H9 (cell line): Measurements from ENCODE around the gene AGBL4. TPM values are rescaled to one million over a fixed set of nuclear protein-coding genes. Genes with fewer than 3 reads are reported as not detected.

Source experiments
- DNase-seq: peaks from one replicate; pipeline ENCODE4 v3.0.0-alpha.2; 2017
- H2AFZ ChIP-seq: one replicate; pipeline ENCODE4 v1.6.1; 2013; ENCODE audit warnings: mild to moderate bottlenecking, low read length, control low read depth, moderate library complexity
- H2AK5ac ChIP-seq: 2 replicates; pipeline ENCODE4 v1.6.1; 2013; ENCODE audit warnings: low read length, control low read depth, mixed read lengths; ENCODE audit not compliant: insufficient read length
- H2BK120ac ChIP-seq: one replicate; pipeline ENCODE4 v1.6.1; 2013; ENCODE audit warnings: low read depth, mild to moderate bottlenecking, low read length, control low read depth, inconsistent platforms; ENCODE audit not compliant: poor library complexity, severe bottlenecking
- H2BK12ac ChIP-seq: 2 replicates; pipeline ENCODE4 v1.6.1; 2013; ENCODE audit warnings: low read length, control low read depth, mixed read lengths, low read depth; ENCODE audit not compliant: insufficient read length
- H2BK15ac ChIP-seq: 2 replicates; pipeline ENCODE4 v1.6.1; 2013; ENCODE audit warnings: low read depth, low read length, control low read depth
- H2BK20ac ChIP-seq: one replicate; pipeline ENCODE4 v1.6.1; 2013; ENCODE audit warnings: low read depth, mild to moderate bottlenecking, low read length, control low read depth, inconsistent platforms; ENCODE audit not compliant: poor library complexity, severe bottlenecking
- H2BK5ac ChIP-seq: 2 replicates; pipeline ENCODE4 v1.6.1; 2013; ENCODE audit warnings: low read length, control low read depth, mixed read lengths; ENCODE audit not compliant: insufficient read length
- H3K14ac ChIP-seq: 2 replicates; pipeline ENCODE4 v1.6.1; 2013; ENCODE audit warnings: low read length, control low read depth; ENCODE audit not compliant: insufficient read depth
- H3K18ac ChIP-seq: 2 replicates; pipeline ENCODE4 v1.6.1; 2013; ENCODE audit warnings: low read depth, mild to moderate bottlenecking, mixed read lengths, low read length, control low read depth; ENCODE audit not compliant: insufficient read length
- H3K23ac ChIP-seq: 2 replicates; pipeline ENCODE4 v1.6.1; 2013; ENCODE audit warnings: low read length, control low read depth, mixed read lengths, low read depth; ENCODE audit not compliant: insufficient read length
- H3K23me2 ChIP-seq: 2 replicates; pipeline ENCODE4 v1.6.1; 2013; ENCODE audit warnings: low read depth, mild to moderate bottlenecking, mixed read lengths, low read length, control low read depth; ENCODE audit not compliant: insufficient read length, poor library complexity, severe bottlenecking
- H3K27ac ChIP-seq: 2 replicates; pipeline ENCODE4 v1.5.1; 2013; ENCODE audit warnings: low read length, control low read depth, mixed read lengths, low read depth; ENCODE audit not compliant: insufficient read length
- H3K27me3 ChIP-seq: 2 replicates; pipeline ENCODE4 v1.6.1; 2013; ENCODE audit warnings: low read length, control low read depth, inconsistent platforms; ENCODE audit not compliant: insufficient read depth
- H3K4ac ChIP-seq: 2 replicates; pipeline ENCODE4 v1.6.1; 2013; ENCODE audit warnings: low read depth, mild to moderate bottlenecking, control low read depth, inconsistent platforms, low read length, moderate library complexity
- H3K4me1 ChIP-seq: 2 replicates; pipeline ENCODE4 v1.6.1; 2013; ENCODE audit warnings: low read length, control low read depth, inconsistent platforms; ENCODE audit not compliant: insufficient read depth
- H3K4me2 ChIP-seq: 2 replicates; pipeline ENCODE4 v1.6.1; 2013; ENCODE audit warnings: low read length, control low read depth, mixed read lengths; ENCODE audit not compliant: insufficient read length, insufficient read depth
- H3K56ac ChIP-seq: 2 replicates; pipeline ENCODE4 v1.6.1; 2013; ENCODE audit warnings: low read depth, mild to moderate bottlenecking, mixed read lengths, low read length, control low read depth; ENCODE audit not compliant: insufficient read length
- H3K79me1 ChIP-seq: 2 replicates; pipeline ENCODE4 v1.6.1; 2013; ENCODE audit warnings: low read depth, mild to moderate bottlenecking, moderate library complexity, low read length, control low read depth, inconsistent platforms; ENCODE audit not compliant: insufficient read depth, poor library complexity, severe bottlenecking
- H3K79me2 ChIP-seq: 2 replicates; pipeline ENCODE4 v1.6.1; 2013; ENCODE audit warnings: low read length, control low read depth, inconsistent platforms; ENCODE audit not compliant: insufficient read depth
- H3K9ac ChIP-seq: 2 replicates; pipeline ENCODE4 v1.6.1; 2013; ENCODE audit warnings: low read length, control low read depth, mixed read lengths; ENCODE audit not compliant: insufficient read length; ENCODE audit errors: extremely low read depth
- H3K9me3 ChIP-seq: one replicate; pipeline ENCODE4 v1.6.1; 2013; ENCODE audit warnings: low read depth, low read length, inconsistent platforms; ENCODE audit not compliant: control insufficient read depth
- H3T11ph ChIP-seq: one replicate; pipeline ENCODE4 v1.6.1; 2013; ENCODE audit warnings: mild to moderate bottlenecking, low read length, control low read depth, inconsistent platforms
- H4K20me1 ChIP-seq: one replicate; pipeline ENCODE4 v1.6.1; 2013; ENCODE audit not compliant: control insufficient read depth, insufficient read length, insufficient read depth
- H4K5ac ChIP-seq: 2 replicates; pipeline ENCODE4 v1.6.1; 2013; ENCODE audit warnings: low read depth, mild to moderate bottlenecking, mixed read lengths, low read length, control low read depth; ENCODE audit not compliant: insufficient read length
- H4K8ac ChIP-seq: replicated peaks from 2 replicates; pipeline ENCODE4 v1.6.1; 2013; ENCODE audit warnings: low read length, control low read depth, mixed read lengths, low read depth; ENCODE audit not compliant: insufficient read length
- H4K91ac ChIP-seq: 2 replicates; pipeline ENCODE4 v1.6.1; 2013; ENCODE audit warnings: low read depth, mild to moderate bottlenecking, moderate library complexity, mixed read lengths, low read length, control low read depth; ENCODE audit not compliant: insufficient read length
- H3K27ac Mint-ChIP-seq, 3 experiments: 2 replicates in 2 of 3; 3 replicates in 1 of 3; pipeline ENCODE4 v1.8.0; 2020 to 2021; ENCODE audit warnings: mixed read lengths in 3 of 3, mild to moderate bottlenecking in 1 of 3, moderate library complexity in 1 of 3
- H3K27me3 Mint-ChIP-seq: 2 replicates; pipeline ENCODE4 v1.8.0; 2021; ENCODE audit warnings: low read depth, mild to moderate bottlenecking, moderate library complexity, mixed read lengths
- H3K36me3 Mint-ChIP-seq, 3 experiments: 2 replicates in 2 of 3; 3 replicates in 1 of 3; pipeline ENCODE4 v1.8.0; 2020 to 2021; ENCODE audit warnings: low read depth in 3 of 3, mixed read lengths in 3 of 3; ENCODE audit not compliant: insufficient read depth in 1 of 3
- H3K4me1 Mint-ChIP-seq, 2 experiments: 2 replicates each; pipeline ENCODE4 v1.8.0; 2020; ENCODE audit warnings: mixed read lengths in 2 of 2
- H3K4me3 Mint-ChIP-seq, 2 experiments: 2 replicates in 1 of 2; 3 replicates in 1 of 2; pipeline ENCODE4 v1.8.0; 2020 to 2021; ENCODE audit warnings: mild to moderate bottlenecking in 2 of 2, mixed read lengths in 2 of 2, moderate library complexity in 1 of 2
- H3K9me3 Mint-ChIP-seq, 2 experiments: 2 replicates in 1 of 2; 3 replicates in 1 of 2; pipeline ENCODE4 v1.8.0; 2020; ENCODE audit warnings: mild to moderate bottlenecking in 2 of 2, mixed read lengths in 2 of 2, moderate library complexity in 1 of 2
- total RNA-seq: library from RNA; stranded (reverse); gene quantifications from 2 replicates; pipeline ENCODE4 v1.2.1, GENCODE V29; 2021
- TF ChIP-seq, protein P1 (sequence below): fragments of 200-600 bp; sonication (generic); conservative IDR thresholded peaks from 3 replicates; pipeline ENCODE4 v1.8.0; 2021; ENCODE audit warnings: antibody characterized with exemption, mild to moderate bottlenecking

AGBL4 gene
- total RNA-seq, 1 experiment from 2014 or later = not detected

DNA sequence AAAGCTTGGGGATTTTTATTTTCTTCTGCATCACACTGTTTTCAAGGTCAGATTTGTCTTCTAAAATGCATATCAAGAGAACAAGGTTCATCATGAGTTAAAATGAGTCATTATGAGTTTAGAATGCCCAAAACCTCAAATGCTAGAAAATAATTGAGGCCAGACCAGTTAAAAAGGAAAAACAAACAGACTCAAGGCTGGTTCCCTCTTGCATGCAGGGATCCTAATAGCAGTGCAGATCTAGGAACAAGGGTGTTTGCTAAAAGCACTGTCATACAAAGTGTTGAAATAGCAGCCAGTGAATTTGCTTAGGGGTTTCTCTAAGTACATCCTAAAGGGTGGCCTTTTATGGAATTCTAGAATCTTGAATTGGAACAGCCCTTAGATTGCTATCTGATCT lies 1262.3 kb downstream of the AGBL4 start:
- Histone ChIP-seq H4K5ac (no peak overlapping the region), H3K56ac (no peak overlapping the region), H3K18ac (no peak overlapping the region), H4K8ac (no peak overlapping the region), H3K9me3 (no peaks in the 10 kb centered on the region), H2AK5ac (no peak overlapping the region), H3K23me2 (no peaks in the 10 kb centered on the region), H2AFZ (no peak overlapping the region), H2BK12ac (no peak overlapping the region), H3K4me2 (no peak overlapping the region), H3K4ac (no peak overlapping the region), H3K79me2 (no peaks in the 10 kb centered on the region), H3K14ac (no peak overlapping the region), H3K79me1 (no peaks in the 10 kb centered on the region), H3K27ac (no peak overlapping the region), H2BK5ac (no peak overlapping the region), H2BK20ac (no peak overlapping the region), H4K20me1 (no peaks in the 10 kb centered on the region), H4K91ac (no peak overlapping the region), H3K27me3 (no peaks in the 10 kb centered on the region), H2BK15ac (no peak overlapping the region), H3T11ph (no peak overlapping the region), H3K4me1 (peaks cover 3% of the 10 kb centered on the region; the same call in 1 of the 2 replicates), H3K23ac (no peak overlapping the region), H3K9ac (no peak overlapping the region), H2BK120ac (no peak overlapping the region)
- H3K36me3 Mint-ChIP-seq = peaks cover 14 to 43% (median 24%) of the 10 kb centered on the region in 3 experiments; a peak in 6 of 7 replicates
- no peaks in the 10 kb centered on the region for H3K9me3 Mint-ChIP-seq
- DNase-seq = no peak
- no peak overlapping the region for H3K27ac Mint-ChIP-seq
- H3K27me3 Mint-ChIP-seq = no peaks in the 10 kb centered on the region
- H3K4me1 Mint-ChIP-seq = peaks cover 17 to 24% of the 10 kb centered on the region in 2 experiments
- no peak overlapping the region for H3K4me3 Mint-ChIP-seq
- TF ChIP-seq, protein P1, sequence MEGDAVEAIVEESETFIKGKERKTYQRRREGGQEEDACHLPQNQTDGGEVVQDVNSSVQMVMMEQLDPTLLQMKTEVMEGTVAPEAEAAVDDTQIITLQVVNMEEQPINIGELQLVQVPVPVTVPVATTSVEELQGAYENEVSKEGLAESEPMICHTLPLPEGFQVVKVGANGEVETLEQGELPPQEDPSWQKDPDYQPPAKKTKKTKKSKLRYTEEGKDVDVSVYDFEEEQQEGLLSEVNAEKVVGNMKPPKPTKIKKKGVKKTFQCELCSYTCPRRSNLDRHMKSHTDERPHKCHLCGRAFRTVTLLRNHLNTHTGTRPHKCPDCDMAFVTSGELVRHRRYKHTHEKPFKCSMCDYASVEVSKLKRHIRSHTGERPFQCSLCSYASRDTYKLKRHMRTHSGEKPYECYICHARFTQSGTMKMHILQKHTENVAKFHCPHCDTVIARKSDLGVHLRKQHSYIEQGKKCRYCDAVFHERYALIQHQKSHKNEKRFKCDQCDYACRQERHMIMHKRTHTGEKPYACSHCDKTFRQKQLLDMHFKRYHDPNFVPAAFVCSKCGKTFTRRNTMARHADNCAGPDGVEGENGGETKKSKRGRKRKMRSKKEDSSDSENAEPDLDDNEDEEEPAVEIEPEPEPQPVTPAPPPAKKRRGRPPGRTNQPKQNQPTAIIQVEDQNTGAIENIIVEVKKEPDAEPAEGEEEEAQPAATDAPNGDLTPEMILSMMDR = no peak
